T-cell (primary cell): ENCODE results near the gene NT5C1B. TPM values are rescaled to one million over a fixed set of nuclear protein-coding genes. Genes with fewer than 3 reads are reported as not detected.

Experiments
- ATAC-seq, 4 experiments: fragments of 200-7000 bp in 3 of 4; fragments of 150-1000 bp in 1 of 4; cut with Tn5 transposase; replicated peaks in 1 of 4; 1 replicate in 3 of 4; 2 replicates in 1 of 4; pipeline ENCODE4 v1.10.0; 2021; ENCODE audit warnings: moderate library complexity in 3 of 4, mild to moderate bottlenecking in 2 of 4, moderate number of reproducible peaks in 1 of 4
- CTCF ChIA-PET, 2 donors: fragments of 300-600 bp; sonication (Branson Sonifier 250); formaldehyde crosslinking; loops; one replicate each; lab custom pipeline; 2022; ENCODE audit warnings: antibody characterized with exemption in 2 of 2; lab: Charles Lee
- POLR2A ChIA-PET, 2 donors: fragments of 300-600 bp; sonication (Branson Sonifier 250); formaldehyde crosslinking; loops; one replicate each; lab custom pipeline; 2022; ENCODE audit warnings: antibody characterized with exemption in 2 of 2; lab: Charles Lee
- DNase-seq, 35 experiments: peaks; one replicate each; pipeline versions ENCODE4 v3.0.0 to v3.0.0-alpha.2; 2013 to 2023
- H3K27ac ChIP-seq: one replicate; pipeline ENCODE4 v1.5.1; 2013; ENCODE audit warnings: low read length
- H3K27me3 ChIP-seq, 2 experiments: replicated peaks in 1 of 2; 1 replicate in 1 of 2; 2 replicates in 1 of 2; pipeline versions ENCODE4 v1.6.1 to v1.7.0; 2013; ENCODE audit warnings: low read length in 1 of 2, mixed read lengths in 1 of 2; ENCODE audit not compliant: control insufficient read depth in 2 of 2, insufficient read depth in 2 of 2; ENCODE audit errors: extremely low read depth in 1 of 2
- H3K36me3 ChIP-seq, 2 donors: 1 replicate in 1 of 2; 2 replicates in 1 of 2; pipeline versions ENCODE4 v1.6.1 to v1.7.0; 2013; ENCODE audit warnings: low read length in 1 of 2; ENCODE audit not compliant: control insufficient read depth in 2 of 2, insufficient read depth in 1 of 2; ENCODE audit errors: extremely low read depth in 1 of 2
- H3K4me1 ChIP-seq, 2 experiments: 1 replicate in 1 of 2; 2 replicates in 1 of 2; pipeline versions ENCODE4 v1.6.1 to v1.7.0; 2013; ENCODE audit warnings: low read length in 2 of 2, mixed read lengths in 1 of 2; ENCODE audit not compliant: insufficient read depth in 2 of 2, control insufficient read depth in 1 of 2; ENCODE audit errors: extremely low read depth in 1 of 2
- H3K4me3 ChIP-seq, 2 donors: 1 replicate in 1 of 2; 2 replicates in 1 of 2; pipeline versions ENCODE4 v1.5.1 to v1.7.0; 2013; ENCODE audit warnings: mild to moderate bottlenecking in 2 of 2, low read length in 1 of 2, moderate library complexity in 1 of 2; ENCODE audit not compliant: control insufficient read depth in 1 of 2; ENCODE audit errors: extremely low read depth in 1 of 2
- H3K9me3 ChIP-seq: 2 replicates; pipeline ENCODE4 v1.7.0; 2013
- H3K27ac Mint-ChIP-seq, 2 donors: one replicate each; pipeline ENCODE4 v1.8.0; 2020 to 2021; ENCODE audit warnings: mild to moderate bottlenecking in 2 of 2, mixed read lengths in 2 of 2
- H3K27me3 Mint-ChIP-seq, 2 donors: one replicate each; pipeline ENCODE4 v1.8.0; 2021 to 2022; ENCODE audit warnings: mixed read lengths in 2 of 2
- H3K36me3 Mint-ChIP-seq: one replicate; pipeline ENCODE4 v1.8.0; 2021; ENCODE audit warnings: mixed read lengths
- H3K4me1 Mint-ChIP-seq, 3 donors: one replicate each; pipeline ENCODE4 v1.8.0; 2020 to 2022; ENCODE audit warnings: mixed read lengths in 3 of 3, mild to moderate bottlenecking in 1 of 3
- H3K4me3 Mint-ChIP-seq, 3 donors: one replicate each; pipeline ENCODE4 v1.8.0; 2020 to 2022; ENCODE audit warnings: mild to moderate bottlenecking in 3 of 3, mixed read lengths in 3 of 3, moderate library complexity in 3 of 3
- H3K9me3 Mint-ChIP-seq, 3 donors: one replicate each; pipeline ENCODE4 v1.8.0; 2020 to 2022; ENCODE audit warnings: mixed read lengths in 3 of 3
- WGBS: methylation state at CpG from one replicate; pipeline ENCODE4 v1.1.5; 2013; ENCODE audit warnings: missing lambda C conversion rate; ENCODE audit not compliant: insufficient coverage; 5-methylcytosine and 5-hydroxymethylcytosine counted together
- total RNA-seq, 35 experiments: library from RNA in 6 of 35; stranded (reverse) in 6 of 35; fragments of 120-200 nt in 1 of 35; gene quantifications; one replicate each; pipeline versions ENCODE4 v1.2.1 to v1.2.4 and lab custom pipeline; 2013 to 2026

The NT5C1B gene
- total RNA-seq, 5 donors from 2014 or later (not counting 1 experiment from before 2014, with no cell fraction given): not detected

DNA sequence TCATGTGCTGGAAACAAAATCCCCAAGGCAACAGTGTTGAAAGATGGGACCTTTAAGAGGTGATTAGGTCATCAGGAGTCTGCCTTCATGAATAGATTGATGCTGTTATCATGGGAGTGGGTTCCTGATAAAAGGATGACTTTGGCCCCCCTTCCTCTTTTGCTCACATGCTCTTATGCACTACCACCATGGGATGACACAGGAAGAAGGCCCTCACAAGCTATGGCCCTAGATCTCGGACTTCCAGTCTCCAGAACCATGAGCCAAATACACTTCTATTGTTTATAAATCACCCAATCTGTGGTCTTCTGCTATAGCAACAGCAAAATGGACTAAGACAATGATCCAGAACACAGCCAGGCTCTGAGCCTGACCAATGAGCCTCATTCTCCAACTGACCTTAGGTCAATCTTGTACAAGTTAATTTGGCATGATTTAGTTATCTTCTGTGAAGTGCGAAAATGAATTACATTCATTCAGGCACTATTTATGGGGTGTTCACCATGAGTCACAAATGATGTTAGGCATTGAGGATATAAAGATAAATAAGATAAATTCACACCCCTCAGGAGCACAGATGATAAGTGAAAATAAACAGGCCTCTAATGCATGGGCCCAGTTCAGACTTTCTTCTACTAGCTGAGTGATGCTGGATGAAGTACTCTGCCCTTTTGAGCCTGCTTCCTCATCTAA is 37.7 kb upstream of the NT5C1B start:
- no peaks in the 10 kb centered on the region for H3K9me3 ChIP-seq
- H3K4me1 ChIP-seq: no peaks in the 10 kb centered on the region
- ChIA-PET CTCF (interaction anchor here in 1 of 2 donors (0.6 kb wide), 1 partner anchor 111 kb away, joined by 6 read pairs; no protein-coding TSS in a partner anchor), POLR2A (no interaction called here)
- Mint-ChIP-seq H3K9me3 (peaks cover 10 to 16% (median 11%) of the 10 kb centered on the region in 3 donors), H3K27ac (no peak overlapping the region), H3K36me3 (peaks cover 31% of the 10 kb centered on the region), H3K27me3 (no peaks in the 10 kb centered on the region), H3K4me1 (no peaks in the 10 kb centered on the region), H3K4me3 (no peak overlapping the region)
- H3K27me3 ChIP-seq: no peaks in the 10 kb centered on the region
- H3K27ac ChIP-seq: no peak overlapping the region
- no peak for ATAC-seq
- DNase-seq: no peak
- H3K36me3 ChIP-seq: no peaks in the 10 kb centered on the region
- H3K4me3 ChIP-seq: no peak overlapping the region
- WGBS: 75% methylated on average over 1 of the region's 2 CpGs

DNA sequence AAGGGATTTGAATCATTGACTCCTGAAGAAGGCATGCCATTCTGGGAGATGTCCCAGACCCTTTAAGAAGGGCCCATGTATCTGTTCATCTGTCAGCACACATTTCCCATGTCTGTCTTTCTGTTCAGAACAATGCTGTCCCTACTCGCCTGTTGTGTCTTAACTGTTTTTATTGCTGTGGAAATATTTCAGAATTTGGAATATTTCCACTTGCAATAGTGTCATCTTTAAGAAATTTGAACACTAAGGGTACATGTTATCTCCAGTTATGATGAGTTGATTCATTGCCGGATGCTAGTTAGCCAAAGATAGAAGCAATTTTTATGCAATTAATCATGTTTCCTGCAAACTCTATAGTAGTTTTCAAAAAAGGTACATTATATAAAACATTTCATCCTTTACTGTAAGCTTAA is 36.9 kb upstream of the NT5C1B start:
- no peaks in the 10 kb centered on the region for H3K27me3 ChIP-seq
- no peaks in the 10 kb centered on the region for H3K4me1 ChIP-seq
- ATAC-seq: no peak
- H3K4me3 ChIP-seq: no peak overlapping the region
- no peaks in the 10 kb centered on the region for H3K9me3 ChIP-seq
- no peaks in the 10 kb centered on the region for H3K27me3 Mint-ChIP-seq
- CTCF ChIA-PET: no interaction called here
- POLR2A ChIA-PET: no interaction called here
- no peak overlapping the region for H3K4me3 Mint-ChIP-seq
- WGBS: no CpG with 5 or more reads among the region's 2 CpGs
- DNase-seq: no peak
- H3K27ac ChIP-seq: no peak overlapping the region
- no peak overlapping the region for H3K27ac Mint-ChIP-seq
- peaks cover 3 to 8% (median 8%) of the 10 kb centered on the region in 3 donors for H3K9me3 Mint-ChIP-seq
- H3K4me1 Mint-ChIP-seq: no peaks in the 10 kb centered on the region
- H3K36me3 ChIP-seq: no peaks in the 10 kb centered on the region
- peaks cover 23% of the 10 kb centered on the region for H3K36me3 Mint-ChIP-seq

DNA sequence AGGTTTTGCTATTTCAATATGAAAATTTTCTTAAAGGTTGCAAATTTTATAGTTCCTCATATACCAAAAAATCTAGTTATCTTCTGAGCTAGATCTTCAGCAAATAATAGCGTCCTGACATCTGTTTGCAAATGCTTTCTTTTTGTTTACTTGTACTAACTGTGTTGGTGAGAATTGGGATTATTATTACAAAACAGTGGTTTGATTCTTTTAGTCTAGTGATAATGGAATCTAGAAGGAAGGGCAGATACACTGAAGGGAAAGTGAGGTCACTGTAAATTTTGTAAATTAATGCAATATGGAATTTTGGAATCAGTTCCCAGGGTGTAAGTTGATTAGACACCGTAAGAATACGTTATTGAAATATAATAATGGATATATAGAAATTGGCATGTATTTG is 36.2 kb upstream of the NT5C1B start:
- Histone ChIP-seq H3K4me3 (no peak overlapping the region), H3K27me3 (no peaks in the 10 kb centered on the region), H3K4me1 (no peaks in the 10 kb centered on the region), H3K36me3 (no peaks in the 10 kb centered on the region), H3K27ac (no peak overlapping the region), H3K9me3 (no peaks in the 10 kb centered on the region)
- no peak overlapping the region for H3K4me3 Mint-ChIP-seq
- ATAC-seq: no peak
- H3K4me1 Mint-ChIP-seq: no peaks in the 10 kb centered on the region
- ChIA-PET CTCF (no interaction called here), POLR2A (interaction anchor here in 1 of 2 donors (0.7 kb wide), 1 partner anchor 964 kb away, joined by 4 read pairs; no protein-coding TSS in a partner anchor)
- H3K27me3 Mint-ChIP-seq: no peaks in the 10 kb centered on the region
- WGBS: 100% methylated on average over 1 of the region's 3 CpGs
- H3K27ac Mint-ChIP-seq: no peak overlapping the region
- peaks cover 0 to 4% (median 2%) of the 10 kb centered on the region in 3 donors for H3K9me3 Mint-ChIP-seq
- no peak for DNase-seq
- H3K36me3 Mint-ChIP-seq: peaks cover 16% of the 10 kb centered on the region

DNA sequence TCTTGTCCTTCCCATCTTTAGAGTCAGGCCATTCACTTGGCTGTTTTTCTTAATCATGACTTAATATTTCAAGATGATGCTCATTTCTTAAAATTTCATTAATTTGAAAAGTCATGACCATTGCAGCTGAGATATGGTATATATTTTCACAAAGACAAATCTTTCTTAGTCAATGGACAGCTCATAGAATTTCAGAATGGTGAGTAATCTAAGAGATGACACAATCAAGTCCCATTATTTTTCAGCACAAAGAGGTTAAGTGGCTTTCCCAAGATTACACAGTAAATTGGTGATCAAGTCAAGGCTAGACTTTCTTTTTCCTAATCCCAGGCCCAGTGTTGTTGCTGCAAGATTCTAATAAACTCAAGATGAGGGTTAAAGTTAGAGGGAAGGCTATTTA is 34.4 kb upstream of the NT5C1B start:
- Mint-ChIP-seq H3K36me3 (peaks cover 12% of the 10 kb centered on the region), H3K27ac (no peak overlapping the region), H3K27me3 (no peaks in the 10 kb centered on the region), H3K4me1 (no peaks in the 10 kb centered on the region), H3K9me3 (peaks cover 0 to 4% (median 4%) of the 10 kb centered on the region in 3 donors), H3K4me3 (no peak overlapping the region)
- no peak for ATAC-seq
- H3K27me3 ChIP-seq: no peaks in the 10 kb centered on the region
- H3K9me3 ChIP-seq: no peaks in the 10 kb centered on the region
- no peak overlapping the region for H3K4me3 ChIP-seq
- no peak overlapping the region for H3K27ac ChIP-seq
- no peaks in the 10 kb centered on the region for H3K36me3 ChIP-seq
- POLR2A ChIA-PET: interaction anchor here in 1 of 2 donors (0.5 kb wide), 1 partner anchor 10 kb away, joined by 3 read pairs; no protein-coding TSS in a partner anchor
- CTCF ChIA-PET: no interaction called here
- no peak for DNase-seq
- H3K4me1 ChIP-seq: no peaks in the 10 kb centered on the region

DNA sequence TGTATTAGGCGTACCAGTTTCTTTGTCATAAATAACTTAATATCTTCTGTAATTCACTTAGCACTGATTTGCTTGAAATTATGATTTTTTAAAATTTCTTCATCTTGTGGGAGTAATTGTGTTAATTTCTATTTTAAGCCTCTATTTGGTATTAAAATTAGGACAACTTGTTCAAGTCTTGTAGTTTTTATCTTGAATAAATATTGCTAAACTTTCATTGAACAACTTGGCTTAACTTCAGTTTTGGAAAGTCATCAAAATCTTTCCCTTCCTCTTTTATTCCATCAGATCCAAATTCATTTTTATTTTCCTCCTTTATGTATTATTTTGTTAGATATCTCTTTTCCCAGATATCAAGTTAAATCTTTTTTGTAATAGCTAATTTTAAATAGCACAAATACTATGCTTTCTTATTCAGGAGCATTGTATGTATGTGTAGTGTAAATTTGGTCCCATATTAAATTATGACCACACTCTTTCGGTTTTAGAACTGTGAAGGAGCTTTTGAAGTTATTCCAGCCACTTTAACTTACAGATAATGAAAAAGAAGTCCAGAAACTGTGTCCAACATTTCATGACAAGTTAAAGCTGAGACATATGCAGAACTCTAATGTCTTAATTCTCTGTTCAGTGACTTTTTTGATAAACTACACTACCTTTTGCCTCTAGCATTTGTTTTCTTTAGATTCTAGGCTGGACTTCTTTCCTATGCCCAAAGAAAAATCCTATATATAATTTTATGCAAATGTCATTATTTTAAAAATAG is 31.7 kb upstream of the NT5C1B start:
- H3K27ac ChIP-seq: no peak overlapping the region
- Mint-ChIP-seq H3K9me3 (peaks cover 0 to 4% (median 4%) of the 10 kb centered on the region in 3 donors), H3K36me3 (peaks cover 15% of the 10 kb centered on the region), H3K4me3 (no peak overlapping the region), H3K4me1 (no peaks in the 10 kb centered on the region), H3K27me3 (no peaks in the 10 kb centered on the region), H3K27ac (no peak overlapping the region)
- H3K27me3 ChIP-seq: no peaks in the 10 kb centered on the region
- no peak overlapping the region for H3K4me3 ChIP-seq
- no peaks in the 10 kb centered on the region for H3K36me3 ChIP-seq
- ATAC-seq (no peak), DNase-seq (no peak)
- H3K4me1 ChIP-seq: no peaks in the 10 kb centered on the region
- no peaks in the 10 kb centered on the region for H3K9me3 ChIP-seq
- WGBS: no CpG with 5 or more reads among the region's 2 CpGs
- ChIA-PET CTCF (no interaction called here), POLR2A (no interaction called here)

DNA sequence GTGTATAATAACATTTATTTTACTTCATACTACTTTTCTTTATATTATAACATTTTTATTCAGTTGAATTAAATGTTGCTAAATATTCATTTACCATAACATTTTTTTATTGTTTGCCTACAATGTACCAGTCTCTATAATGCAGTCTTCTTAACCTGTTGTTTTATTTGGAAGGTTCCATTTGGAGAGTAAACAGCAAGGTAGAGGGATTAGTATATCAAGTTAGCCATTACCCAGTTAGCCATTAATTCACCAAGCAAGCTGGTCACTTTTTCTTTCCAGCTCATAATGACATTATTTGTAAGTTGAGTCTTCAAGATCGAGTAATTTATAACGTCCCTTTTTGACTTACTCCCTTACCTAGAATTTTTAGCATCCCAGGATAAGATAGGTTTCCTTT is 29.7 kb upstream of the NT5C1B start:
- no peaks in the 10 kb centered on the region for H3K9me3 ChIP-seq
- no peak overlapping the region for H3K4me3 Mint-ChIP-seq
- CTCF ChIA-PET: no interaction called here
- no peaks in the 10 kb centered on the region for H3K36me3 ChIP-seq
- H3K4me1 ChIP-seq: no peaks in the 10 kb centered on the region
- no peak for ATAC-seq
- H3K36me3 Mint-ChIP-seq: peaks cover 21% of the 10 kb centered on the region
- H3K4me1 Mint-ChIP-seq: no peaks in the 10 kb centered on the region
- no peak for DNase-seq
- WGBS: no CpG with 5 or more reads among the region's 2 CpGs
- H3K9me3 Mint-ChIP-seq: peaks cover 4% of the 10 kb centered on the region in 3 donors
- POLR2A ChIA-PET: no interaction called here
- H3K27ac ChIP-seq: no peak overlapping the region
- no peak overlapping the region for H3K4me3 ChIP-seq
- H3K27me3 ChIP-seq: no peaks in the 10 kb centered on the region
- H3K27ac Mint-ChIP-seq: no peak overlapping the region
- H3K27me3 Mint-ChIP-seq: no peaks in the 10 kb centered on the region
